AG04450 (cell line): ENCODE results near the gene COQ8B. TPM values are rescaled to one million over a fixed set of nuclear protein-coding genes. Genes with fewer than 3 reads are reported as not detected.

Experiments used
- CTCF ChIA-PET: fragments of 300-600, 350-600 bp; formaldehyde crosslinking; extraction: SDS; loops from one replicate; lab custom pipeline; 2022; ENCODE audit warnings: antibody characterized with exemption, inconsistent platforms; lab: Charles Lee
- POLR2A ChIA-PET: fragments of 350-600 bp; formaldehyde crosslinking; extraction: SDS; loops from one replicate; lab custom pipeline; 2021; ENCODE audit warnings: antibody characterized with exemption, inconsistent platforms; lab: Yijun Ruan, JAX
- DNase-seq: peaks from one replicate; pipeline ENCODE4 v3.0.0-alpha.2; 2011; ENCODE audit warnings: low read depth, low spot score
- H3K27ac ChIP-seq: one replicate; pipeline ENCODE4 v1.5.1; 2012; ENCODE audit warnings: low read depth, low read length, control low read depth
- H3K27me3 ChIP-seq: one replicate; pipeline ENCODE4 v1.6.0; 2012; ENCODE audit warnings: low read length; ENCODE audit not compliant: control insufficient read depth, insufficient read depth
- H3K4me3 ChIP-seq: 2 replicates; pipeline ENCODE4 v1.5.1; 2011; ENCODE audit warnings: mild to moderate bottlenecking, low read depth, low read length, control low read depth
- H3K9me3 ChIP-seq: 2 replicates; pipeline ENCODE4 v1.5.1; 2012; ENCODE audit warnings: low read length; ENCODE audit not compliant: control insufficient read depth, insufficient read depth
- polyA plus RNA-seq: library from polyadenylated mRNA; depleted of rRNA; stranded (reverse); fragments of >200 nt; gene quantifications from 2 replicates; pipeline ENCODE4 v1.2.3, GENCODE V29; 2011
- TF ChIP-seq, protein P1 (sequence below): IDR thresholded peaks from 2 replicates; pipeline ENCODE4 v1.5.1; 2011; ENCODE audit warnings: low read depth, low read length, control low read depth, inconsistent platforms

The COQ8B gene
- polyA plus RNA-seq, 1 experiment: 16.0 TPM

DNA sequence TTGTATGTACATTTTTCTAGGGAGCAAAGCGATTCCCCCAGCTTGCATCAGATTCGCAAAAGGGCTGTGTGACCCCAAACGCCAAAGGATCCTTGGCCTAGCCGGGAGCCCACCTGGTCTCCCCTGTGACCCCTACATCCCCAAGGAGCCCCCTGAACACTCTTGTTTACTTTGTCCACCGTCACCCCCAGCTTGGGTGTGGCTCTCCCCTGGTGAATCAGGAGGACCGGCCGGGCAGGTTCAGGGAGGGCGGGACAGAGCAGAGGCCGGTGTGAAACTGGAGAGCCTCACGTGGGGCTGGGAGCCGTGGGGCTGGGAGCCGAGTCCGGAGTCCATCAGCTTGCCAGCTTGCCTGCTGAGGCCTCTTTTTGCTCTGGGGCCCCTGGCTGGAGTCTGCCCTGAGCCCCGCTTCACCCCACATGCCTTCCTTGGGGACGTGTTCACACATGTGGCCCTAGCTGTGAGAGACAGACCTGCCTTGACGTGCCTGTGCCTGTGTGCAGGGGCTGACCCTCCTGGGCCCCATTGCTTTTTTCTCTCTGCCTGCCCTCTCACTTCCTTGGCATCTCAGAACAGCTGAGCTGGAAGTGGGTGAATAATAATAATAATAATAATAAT, 2.2 kb upstream of the COQ8B start:
- peak overlapping the region; percentile 83 for H3K27ac ChIP-seq
- DNase-seq: no peak
- H3K27me3 ChIP-seq: no peaks in the 10 kb centered on the region
- H3K4me3 ChIP-seq: peak overlapping the region; percentile 89
- no peaks in the 10 kb centered on the region for H3K9me3 ChIP-seq
- ChIA-PET POLR2A (interaction anchor here (1.0 kb wide), 1 partner anchor 80 kb away, joined by 4 read pairs; the partner anchor contains the start of gene EGLN2), CTCF (no interaction called here)
- TF ChIP-seq, protein P1, sequence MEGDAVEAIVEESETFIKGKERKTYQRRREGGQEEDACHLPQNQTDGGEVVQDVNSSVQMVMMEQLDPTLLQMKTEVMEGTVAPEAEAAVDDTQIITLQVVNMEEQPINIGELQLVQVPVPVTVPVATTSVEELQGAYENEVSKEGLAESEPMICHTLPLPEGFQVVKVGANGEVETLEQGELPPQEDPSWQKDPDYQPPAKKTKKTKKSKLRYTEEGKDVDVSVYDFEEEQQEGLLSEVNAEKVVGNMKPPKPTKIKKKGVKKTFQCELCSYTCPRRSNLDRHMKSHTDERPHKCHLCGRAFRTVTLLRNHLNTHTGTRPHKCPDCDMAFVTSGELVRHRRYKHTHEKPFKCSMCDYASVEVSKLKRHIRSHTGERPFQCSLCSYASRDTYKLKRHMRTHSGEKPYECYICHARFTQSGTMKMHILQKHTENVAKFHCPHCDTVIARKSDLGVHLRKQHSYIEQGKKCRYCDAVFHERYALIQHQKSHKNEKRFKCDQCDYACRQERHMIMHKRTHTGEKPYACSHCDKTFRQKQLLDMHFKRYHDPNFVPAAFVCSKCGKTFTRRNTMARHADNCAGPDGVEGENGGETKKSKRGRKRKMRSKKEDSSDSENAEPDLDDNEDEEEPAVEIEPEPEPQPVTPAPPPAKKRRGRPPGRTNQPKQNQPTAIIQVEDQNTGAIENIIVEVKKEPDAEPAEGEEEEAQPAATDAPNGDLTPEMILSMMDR: no peak

DNA sequence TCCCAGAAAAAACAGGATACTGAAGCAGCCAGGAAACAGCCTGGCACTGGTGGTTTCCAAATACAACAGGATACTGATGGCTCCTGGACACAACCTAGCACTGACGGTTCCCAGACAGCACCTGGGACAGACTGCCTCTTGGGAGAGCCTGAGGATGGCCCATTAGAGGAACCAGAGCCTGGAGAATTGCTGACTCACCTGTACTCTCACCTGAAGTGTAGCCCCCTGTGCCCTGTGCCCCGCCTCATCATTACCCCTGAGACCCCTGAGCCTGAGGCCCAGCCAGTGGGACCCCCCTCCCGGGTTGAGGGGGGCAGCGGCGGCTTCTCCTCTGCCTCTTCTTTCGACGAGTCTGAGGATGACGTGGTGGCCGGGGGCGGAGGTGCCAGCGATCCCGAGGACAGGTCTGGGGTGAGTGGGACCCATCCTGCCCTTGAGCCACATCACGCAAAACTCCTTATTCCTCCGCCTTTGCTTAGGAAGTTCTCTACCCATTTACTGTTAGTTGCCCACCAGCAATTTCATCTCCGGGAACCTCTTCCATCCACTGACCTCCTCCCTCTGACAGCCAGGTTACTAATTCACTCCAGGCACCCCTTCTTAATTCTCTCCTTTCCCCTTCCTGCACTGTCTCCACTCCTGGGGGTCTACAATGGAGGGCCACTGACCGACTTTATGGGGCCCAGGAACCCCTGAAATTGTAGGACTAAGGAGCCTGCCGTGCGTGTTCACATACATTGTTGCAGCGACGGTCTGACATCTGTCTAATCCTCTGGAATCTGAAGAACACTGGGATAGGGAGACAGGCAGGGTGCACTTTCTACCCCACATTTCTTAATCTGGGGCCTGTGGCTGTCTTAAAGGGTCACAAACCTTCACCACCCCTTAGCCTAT, 1.4 kb upstream of the COQ8B start:
- ChIA-PET CTCF (interaction anchor here (1.1 to 2.1 kb wide), 2 partner anchors 60 to 84 kb away, joined by 3 to 5 read pairs; partner anchors contain the start of gene RAB4B), POLR2A (interaction anchor here (0.5 to 2.3 kb wide), 6 partner anchors 27 to 80 kb away, joined by 3 to 20 read pairs (median 8); partner anchors contain the start of genes ACTMAP, EGLN2, NUMBL and SNRPA)
- H3K27me3 ChIP-seq: no peaks in the 10 kb centered on the region
- no peaks in the 10 kb centered on the region for H3K9me3 ChIP-seq
- DNase-seq: no peak
- H3K27ac ChIP-seq: peak overlapping the region; percentile 83
- peak overlapping the region; percentile 89 for H3K4me3 ChIP-seq
- TF ChIP-seq, protein P1: no peak

DNA sequence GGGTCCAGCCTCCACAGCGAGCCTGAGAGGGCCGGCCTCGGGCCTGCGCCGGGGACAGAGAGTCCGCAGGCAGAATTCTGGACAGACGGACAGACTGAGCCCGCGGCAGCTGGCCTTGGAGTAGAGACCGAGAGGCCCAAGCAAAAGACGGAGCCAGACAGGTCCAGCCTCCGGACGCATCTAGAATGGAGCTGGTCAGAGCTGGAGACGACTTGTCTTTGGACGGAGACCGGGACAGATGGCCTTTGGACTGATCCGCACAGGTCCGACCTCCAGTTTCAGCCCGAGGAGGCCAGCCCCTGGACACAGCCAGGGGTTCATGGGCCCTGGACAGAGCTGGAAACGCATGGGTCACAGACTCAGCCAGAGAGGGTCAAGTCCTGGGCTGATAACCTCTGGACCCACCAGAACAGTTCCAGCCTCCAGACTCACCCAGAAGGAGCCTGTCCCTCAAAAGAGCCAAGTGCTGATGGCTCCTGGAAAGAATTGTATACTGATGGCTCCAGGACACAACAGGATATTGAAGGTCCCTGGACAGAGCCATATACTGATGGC, 716 bp upstream of the COQ8B start:
- DNase-seq: no peak
- TF ChIP-seq, protein P1: no peak
- H3K27me3 ChIP-seq: no peaks in the 10 kb centered on the region
- POLR2A ChIA-PET: interaction anchor here (0.5 to 2.3 kb wide), 9 partner anchors 27 to 77 kb away, joined by 3 to 20 read pairs (median 7); partner anchors contain the start of genes ACTMAP, NUMBL, RAB4B and SNRPA
- H3K9me3 ChIP-seq: no peaks in the 10 kb centered on the region
- H3K4me3 ChIP-seq: peak overlapping the region; percentile 89
- CTCF ChIA-PET: interaction anchor here (1.1 to 2.1 kb wide), 2 partner anchors 61 to 83 kb away, joined by 3 to 5 read pairs; partner anchors contain the start of gene RAB4B
- H3K27ac ChIP-seq: peak overlapping the region; percentile 83

DNA sequence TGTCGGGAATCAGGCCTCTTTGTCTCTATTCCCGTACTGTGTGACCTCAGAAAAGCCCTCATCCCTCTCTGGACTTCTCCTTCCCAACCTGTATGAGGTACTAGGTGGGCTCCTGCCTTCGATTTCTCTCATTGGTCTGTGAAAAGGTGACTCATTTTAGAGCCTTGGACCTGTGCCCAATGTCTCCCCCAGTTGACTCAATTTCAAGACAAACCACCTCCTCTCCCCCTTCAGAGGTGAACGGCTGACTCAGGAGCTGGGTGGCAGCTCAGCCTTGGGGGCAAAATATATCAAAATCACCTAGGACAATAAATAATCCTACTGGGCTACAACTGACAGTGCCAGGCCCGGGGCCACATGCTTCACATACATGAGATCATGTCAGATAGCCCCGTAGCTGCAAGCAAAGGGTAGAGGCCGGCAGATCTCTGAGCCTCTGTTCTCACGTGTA, 630 bp downstream of the COQ8B start:
- CTCF ChIA-PET: interaction anchor here (2.1 kb wide), 1 partner anchor 82 kb away, joined by 5 read pairs; no protein-coding TSS in a partner anchor
- Histone ChIP-seq H3K27ac (peak overlapping the region; percentile 100), H3K4me3 (peak overlapping the region; percentile 89), H3K27me3 (no peaks in the 10 kb centered on the region), H3K9me3 (no peaks in the 10 kb centered on the region)
- DNase-seq: peak; percentile 6
- POLR2A ChIA-PET: interaction anchor here (1.5 to 2.3 kb wide), 5 partner anchors 25 to 62 kb away, joined by 3 to 20 read pairs (median 17); partner anchors contain the start of genes ACTMAP, NUMBL, RAB4B and SNRPA
- TF ChIP-seq, protein P1: no peak
